ENCODE results near the gene MEP1B.
A peak's percentile ranks its signal among the peaks of the same experiment; 100 is the strongest.
"Not testable (repeated sequence)": the region's sequence is repeated elsewhere in the genome, so short reads cannot be mapped to it uniquely, and the experiment has no call there.

The MEP1B gene

DNA sequence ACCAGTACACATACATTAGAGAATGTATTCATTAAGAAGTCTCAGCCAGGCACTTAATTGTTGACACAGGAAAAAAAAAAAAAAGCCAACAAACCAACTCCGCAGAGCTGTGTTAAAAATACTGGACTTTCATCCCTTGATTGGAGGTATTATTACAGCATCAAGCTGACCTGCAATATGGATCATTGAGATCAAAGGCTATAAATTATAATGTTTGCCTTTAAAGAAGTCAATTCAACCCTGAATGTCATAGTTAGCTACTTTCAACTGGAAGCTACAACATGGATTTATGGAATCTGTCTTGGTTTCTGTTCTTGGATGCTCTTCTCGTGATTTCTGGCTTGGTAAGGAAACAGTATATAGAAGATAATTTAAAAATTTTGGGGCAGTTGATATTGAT, at the start of gene MEP1B:
TSS of gene MEP1B (plus strand) at position 250 of the 400 bp plus-strand sequence. CDS start at position 282, 32 bp downstream.
- no peaks in the 10 kb centered on the region for H3K4me1 Mint-ChIP-seq
- no peak within 1 kb of the TSS for H3K4me3 Mint-ChIP-seq
- ATAC-seq (no peak), DNase-seq (no peak)
- no peak within 1 kb of the TSS for H3K27ac Mint-ChIP-seq
- peaks cover under 1 to 3% of the 10 kb centered on the region in 2 donors for H3K9me3 Mint-ChIP-seq
- H3K27me3 Mint-ChIP-seq = peaks cover 7% of the 10 kb centered on the region

DNA sequence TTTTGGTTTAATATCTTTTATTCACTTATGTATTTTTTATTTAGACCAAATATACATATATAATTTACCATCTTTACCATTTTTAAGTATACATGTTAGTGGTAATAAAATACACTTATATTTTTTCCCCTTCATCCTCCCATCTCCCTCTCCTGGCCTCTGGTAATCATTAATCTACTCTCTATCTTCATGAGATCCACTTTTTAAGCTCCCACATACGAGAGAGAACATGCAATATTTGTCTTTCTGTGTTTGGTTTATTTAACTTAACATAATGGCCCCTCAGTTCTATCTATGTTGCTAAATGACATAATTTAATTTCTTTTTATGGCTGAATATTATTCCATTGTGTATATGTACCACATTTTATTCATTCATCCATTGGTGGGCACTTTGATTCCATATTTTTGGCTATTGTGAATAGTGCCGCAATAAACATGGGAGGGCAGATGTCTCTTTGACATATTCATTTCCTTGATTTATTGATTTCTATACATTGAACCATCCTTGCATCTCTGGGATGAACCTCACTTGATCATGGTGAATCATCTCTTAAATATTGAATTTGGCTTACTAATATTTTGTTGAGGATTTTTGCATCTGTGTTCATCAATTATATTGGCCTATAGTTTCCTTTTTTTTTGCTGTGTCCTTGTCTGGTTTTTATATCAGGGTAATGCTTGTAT, 41.5 kb upstream of the MEP1B start:
- no peak overlapping the region for H3K27ac Mint-ChIP-seq
- H3K4me1 Mint-ChIP-seq = peaks cover 9% of the 10 kb centered on the region
- no peaks in the 10 kb centered on the region for H3K27me3 Mint-ChIP-seq
- ATAC-seq (no peak), DNase-seq (no peak)
- no peak overlapping the region for H3K4me3 Mint-ChIP-seq
- peaks cover 0 to 9% of the 10 kb centered on the region in 2 donors for H3K9me3 Mint-ChIP-seq

DNA sequence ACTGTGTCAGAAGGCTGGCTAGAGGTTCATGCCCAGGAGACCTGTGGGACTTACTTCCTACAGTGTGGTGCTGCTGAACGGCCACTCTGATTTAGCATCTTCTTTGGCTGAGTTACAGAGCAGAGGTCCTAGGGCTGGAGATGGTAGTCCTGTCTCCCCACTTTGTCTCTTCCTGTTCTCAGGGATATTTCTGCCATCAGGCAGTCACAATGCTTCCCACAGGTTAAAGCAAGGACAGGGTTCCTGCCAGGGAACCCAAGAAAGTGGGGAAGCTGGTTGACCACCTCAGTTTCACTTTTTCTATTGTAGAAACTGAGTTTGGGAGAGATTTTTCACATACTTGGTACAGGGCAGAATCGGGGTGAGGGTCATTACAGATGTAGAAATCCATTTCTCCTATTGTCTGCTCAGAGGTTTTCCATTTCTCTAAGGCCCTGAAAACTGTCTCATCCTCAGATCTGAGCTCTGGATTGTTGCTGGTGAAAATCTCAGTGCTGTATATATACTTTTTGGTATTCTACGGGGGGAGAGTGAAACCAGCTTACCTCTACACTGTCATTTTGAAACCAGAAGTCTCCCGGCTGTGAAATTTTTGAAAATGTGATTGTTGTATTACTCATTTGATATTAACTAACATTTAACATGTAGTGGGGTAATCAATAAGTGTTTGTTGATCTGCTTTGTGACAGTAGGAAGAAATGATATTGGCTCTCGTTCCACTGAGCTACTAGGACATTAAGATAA, 37.0 kb upstream of the MEP1B start:
- Mint-ChIP-seq H3K27ac (no peak overlapping the region), H3K4me1 (peaks cover 15% of the 10 kb centered on the region), H3K9me3 (peaks cover 0 to 9% of the 10 kb centered on the region in 2 donors), H3K4me3 (no peak overlapping the region), H3K27me3 (no peaks in the 10 kb centered on the region)
- ATAC-seq = peak; percentile 90
- no peak for DNase-seq

DNA sequence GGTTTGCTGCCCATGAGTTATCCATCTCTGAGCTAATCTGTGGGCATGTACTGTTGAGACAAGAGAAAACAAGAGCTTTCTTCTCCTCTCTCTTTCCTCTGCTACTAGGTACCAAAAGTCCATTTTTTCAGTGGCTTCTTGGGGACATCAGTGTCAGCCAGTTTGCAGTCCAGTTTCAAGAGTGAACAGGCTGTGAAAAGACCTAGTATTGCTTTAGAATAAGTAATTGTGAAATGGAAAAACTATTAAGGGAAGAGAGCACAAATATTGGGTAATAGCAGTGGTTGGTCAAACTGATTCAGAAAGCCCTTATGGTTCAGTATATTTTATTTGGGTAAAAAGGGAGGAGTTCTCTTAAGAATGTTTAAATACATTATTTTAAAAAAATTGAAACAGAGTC, 33.0 kb upstream of the MEP1B start:
- Mint-ChIP-seq H3K4me3 (no peak overlapping the region), H3K27me3 (peaks cover 5% of the 10 kb centered on the region), H3K4me1 (peaks cover 22% of the 10 kb centered on the region), H3K27ac (no peak overlapping the region), H3K9me3 (no peaks in the 10 kb centered on the region)
- DNase-seq (no peak), ATAC-seq (no peak)

DNA sequence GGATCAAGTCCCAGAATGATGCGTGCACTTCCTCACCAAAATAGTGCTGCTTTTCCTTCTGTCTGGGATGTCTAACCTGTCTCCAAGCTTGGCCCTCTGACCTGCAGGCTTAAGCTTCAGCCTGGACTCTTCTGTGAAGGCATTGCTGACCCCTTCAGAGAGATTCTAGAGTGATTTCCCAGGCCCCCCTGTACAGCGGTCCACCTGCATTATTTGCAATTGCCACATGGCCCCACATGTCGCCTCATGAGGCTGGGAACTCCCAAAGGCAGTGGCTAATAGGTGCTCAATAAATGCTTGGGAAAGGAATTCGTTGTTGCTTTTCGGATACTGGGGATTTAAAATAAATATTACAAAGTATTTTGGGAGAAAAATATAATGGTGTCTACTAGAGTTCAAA, 32.3 kb upstream of the MEP1B start:
- H3K27me3 Mint-ChIP-seq = peaks cover 5% of the 10 kb centered on the region
- ATAC-seq (no peak), DNase-seq (no peak)
- no peaks in the 10 kb centered on the region for H3K9me3 Mint-ChIP-seq
- H3K27ac Mint-ChIP-seq = peak overlapping the region in 1 of 2 donors; percentile 80
- peak overlapping the region in 1 of 2 donors; percentile 66 for H3K4me3 Mint-ChIP-seq
- H3K4me1 Mint-ChIP-seq = peaks cover 20% of the 10 kb centered on the region

DNA sequence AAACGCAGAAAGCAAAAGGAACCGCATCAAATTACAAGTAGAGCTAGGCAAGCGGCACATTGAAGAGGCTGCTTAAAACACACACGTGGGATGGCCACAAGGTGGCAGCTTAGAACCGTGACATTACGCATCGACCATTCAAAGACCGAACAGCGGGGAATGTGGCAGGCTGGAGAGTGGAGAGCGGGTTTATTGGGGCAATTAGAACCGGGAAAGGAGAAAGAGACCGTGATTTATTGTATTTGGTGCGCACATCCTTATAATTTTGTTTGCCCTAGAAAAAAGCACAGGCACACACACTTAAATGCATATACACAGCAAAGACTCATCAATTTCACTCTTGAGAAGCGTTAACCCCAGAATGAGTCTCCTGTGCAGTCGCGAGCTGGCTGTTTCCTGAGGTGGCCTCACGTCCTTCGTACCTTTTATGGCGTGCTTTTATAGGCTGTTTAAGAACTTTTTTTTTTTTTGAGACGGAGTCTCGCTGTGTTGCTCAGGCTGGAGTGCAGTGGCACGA, 31.7 kb upstream of the MEP1B start:
- H3K9me3 Mint-ChIP-seq = no peaks in the 10 kb centered on the region
- H3K27ac Mint-ChIP-seq = no peak overlapping the region
- peaks cover 5% of the 10 kb centered on the region for H3K27me3 Mint-ChIP-seq
- ATAC-seq (peak; percentile 90), DNase-seq (peak; percentile 57 to 68)
- H3K4me1 Mint-ChIP-seq = peaks cover 14% of the 10 kb centered on the region
- H3K4me3 Mint-ChIP-seq = peak overlapping the region; percentile 66 to 71

DNA sequence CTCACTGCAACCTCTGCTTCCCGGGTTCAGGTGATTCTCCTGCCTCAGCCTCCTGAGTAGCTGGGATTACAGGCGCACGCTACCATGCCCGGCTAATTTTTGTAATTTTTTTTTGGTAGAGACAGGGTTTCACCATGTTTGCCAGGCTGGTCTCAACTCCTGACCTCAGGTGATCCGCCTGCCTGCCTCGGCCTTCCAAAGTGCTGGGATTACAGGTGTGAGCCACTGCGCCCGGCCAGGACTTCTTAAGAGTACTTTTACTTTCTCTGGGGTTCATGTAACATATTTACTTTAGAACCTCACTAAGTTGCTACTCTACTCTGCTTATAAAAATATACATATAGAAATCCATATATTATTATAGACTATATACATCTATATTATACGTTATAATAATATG, 31.2 kb upstream of the MEP1B start:
- not testable (repeated sequence) for ATAC-seq, DNase-seq, H3K27ac Mint-ChIP-seq, H3K9me3 Mint-ChIP-seq, H3K27me3 Mint-ChIP-seq
- Mint-ChIP-seq H3K4me3 (peak overlapping the region; percentile 66 to 71), H3K4me1 (peaks cover 10% of the 10 kb centered on the region)

DNA sequence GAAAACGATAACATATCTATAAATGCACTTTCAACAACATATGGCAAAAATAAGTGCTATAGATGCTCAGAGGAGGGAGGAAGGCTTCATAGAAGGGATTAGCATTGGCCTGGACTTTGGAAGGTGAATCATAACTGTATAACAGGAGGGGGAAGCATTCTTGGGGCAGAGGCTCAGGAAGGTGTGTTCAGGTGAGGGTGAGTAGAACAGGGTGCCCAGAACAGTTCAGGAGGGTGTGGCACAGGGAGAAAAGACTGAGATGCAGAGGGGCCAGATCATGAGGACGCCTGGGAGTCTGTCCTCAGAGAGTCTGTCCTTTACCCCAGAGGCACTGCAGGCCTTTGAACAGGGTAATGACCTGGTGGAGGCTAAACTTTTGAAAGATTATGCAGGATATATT, 29.3 kb upstream of the MEP1B start:
- peaks cover 5% of the 10 kb centered on the region for H3K27me3 Mint-ChIP-seq
- ATAC-seq (no peak), DNase-seq (no peak)
- peaks cover 10% of the 10 kb centered on the region for H3K4me1 Mint-ChIP-seq
- no peak overlapping the region for H3K27ac Mint-ChIP-seq
- H3K4me3 Mint-ChIP-seq = no peak overlapping the region
- no peaks in the 10 kb centered on the region for H3K9me3 Mint-ChIP-seq

DNA sequence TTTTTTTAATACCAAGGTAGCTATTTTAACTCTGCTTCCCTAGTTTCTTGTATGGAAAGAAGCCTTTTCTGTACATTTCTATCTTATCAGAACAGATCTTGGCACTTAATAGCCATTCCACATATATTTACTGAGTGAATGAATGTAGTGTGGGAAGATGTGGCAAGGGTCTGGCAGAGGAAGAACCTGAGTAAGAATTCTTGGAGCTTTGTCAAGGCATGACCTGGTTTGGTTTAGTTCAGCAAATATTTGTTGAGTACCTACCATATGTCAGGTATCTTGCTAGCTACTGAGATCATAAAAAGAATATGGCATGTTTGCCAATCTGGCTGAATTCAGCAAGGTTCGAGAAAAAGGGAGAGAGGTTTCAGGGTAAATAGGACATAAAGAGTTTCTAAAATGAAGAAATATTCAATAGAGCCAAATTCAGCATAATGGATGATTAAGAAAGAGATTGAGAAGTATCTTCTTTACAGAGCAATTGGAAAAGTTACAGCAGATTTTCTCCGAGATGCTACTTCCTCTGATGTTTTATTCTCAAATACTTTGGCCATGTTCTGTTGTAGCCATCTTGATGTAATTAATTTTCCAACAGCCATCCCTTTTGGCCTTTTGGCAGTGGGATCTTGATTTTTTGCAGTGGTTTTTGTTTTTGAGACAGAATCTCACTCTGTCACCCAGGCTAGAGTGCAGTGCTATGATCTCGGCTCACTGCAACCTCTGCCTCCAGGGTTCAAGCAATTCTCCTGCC, 21.7 kb upstream of the MEP1B start:
- no peak overlapping the region for H3K4me3 Mint-ChIP-seq
- DNase-seq (no peak), ATAC-seq (no peak)
- H3K27me3 Mint-ChIP-seq = no peaks in the 10 kb centered on the region
- H3K9me3 Mint-ChIP-seq = no peaks in the 10 kb centered on the region
- no peaks in the 10 kb centered on the region for H3K4me1 Mint-ChIP-seq
- no peak overlapping the region for H3K27ac Mint-ChIP-seq

DNA sequence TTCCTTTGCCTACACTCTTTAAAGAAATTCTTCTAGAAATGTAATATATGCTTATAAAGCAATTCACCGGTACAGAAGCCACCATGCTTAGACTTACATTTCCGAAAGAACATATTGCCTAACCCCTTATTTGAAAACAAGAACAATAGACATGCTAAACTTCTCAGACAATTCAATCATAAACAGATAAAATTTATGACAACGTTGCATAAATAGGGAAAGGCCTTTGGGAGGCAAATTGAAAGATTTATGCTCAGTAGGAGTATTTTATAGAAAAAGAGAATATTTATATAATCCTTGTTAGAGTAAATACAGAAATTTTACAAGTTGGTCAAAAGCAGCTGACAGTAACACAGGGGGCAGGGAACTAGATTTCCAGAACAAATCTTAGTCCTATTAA, 16.2 kb upstream of the MEP1B start:
- H3K9me3 Mint-ChIP-seq = no peaks in the 10 kb centered on the region
- H3K27ac Mint-ChIP-seq = no peak overlapping the region
- ATAC-seq (no peak), DNase-seq (no peak)
- no peak overlapping the region for H3K4me3 Mint-ChIP-seq
- no peaks in the 10 kb centered on the region for H3K4me1 Mint-ChIP-seq
- no peaks in the 10 kb centered on the region for H3K27me3 Mint-ChIP-seq

DNA sequence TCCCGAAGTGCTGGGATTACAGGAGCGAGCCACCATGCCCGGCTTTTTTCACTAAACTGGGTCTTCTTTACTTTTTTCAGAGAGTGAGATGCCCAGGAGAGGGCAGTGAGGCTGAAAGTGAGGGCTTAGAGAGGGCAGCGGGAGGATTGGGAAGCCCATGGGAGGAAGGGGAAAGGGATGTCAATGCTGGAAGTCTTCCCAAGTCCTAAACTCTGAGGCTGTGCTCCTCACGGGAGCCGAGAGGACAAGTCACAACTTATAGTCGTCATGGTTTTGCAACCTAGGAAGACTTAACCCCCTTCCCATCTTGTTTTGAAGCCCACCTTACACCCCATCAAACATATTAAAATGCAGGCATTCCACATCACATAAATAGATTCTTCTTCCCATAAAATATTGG, 15.1 kb upstream of the MEP1B start:
- no peak overlapping the region for H3K4me3 Mint-ChIP-seq
- DNase-seq (no peak), ATAC-seq (no peak)
- H3K9me3 Mint-ChIP-seq = no peaks in the 10 kb centered on the region
- H3K27ac Mint-ChIP-seq = no peak overlapping the region
- H3K4me1 Mint-ChIP-seq = no peaks in the 10 kb centered on the region
- no peaks in the 10 kb centered on the region for H3K27me3 Mint-ChIP-seq

DNA sequence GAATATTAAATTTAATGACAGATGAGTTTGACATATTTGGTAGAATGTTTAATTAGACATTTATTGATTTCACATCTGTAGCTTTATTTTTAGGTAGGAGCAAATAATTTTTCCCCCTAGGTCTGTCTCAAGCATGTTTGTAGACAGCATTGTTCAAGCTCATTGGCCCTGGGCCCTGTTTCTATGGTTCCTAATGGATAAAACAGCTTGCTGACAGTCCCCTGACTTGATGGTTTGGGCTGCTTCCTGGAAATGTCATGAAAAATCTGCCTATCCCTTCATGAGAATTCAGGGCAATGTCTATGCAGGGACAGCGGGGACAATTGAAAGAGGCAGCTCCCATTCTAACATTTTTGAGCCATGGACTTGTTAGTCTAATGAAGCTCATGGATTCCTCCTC, 14.6 kb upstream of the MEP1B start:
- no peak for DNase-seq
- Mint-ChIP-seq H3K4me3 (no peak overlapping the region), H3K4me1 (no peaks in the 10 kb centered on the region), H3K27me3 (no peaks in the 10 kb centered on the region), H3K9me3 (no peaks in the 10 kb centered on the region), H3K27ac (no peak overlapping the region)
- ATAC-seq = no peak

DNA sequence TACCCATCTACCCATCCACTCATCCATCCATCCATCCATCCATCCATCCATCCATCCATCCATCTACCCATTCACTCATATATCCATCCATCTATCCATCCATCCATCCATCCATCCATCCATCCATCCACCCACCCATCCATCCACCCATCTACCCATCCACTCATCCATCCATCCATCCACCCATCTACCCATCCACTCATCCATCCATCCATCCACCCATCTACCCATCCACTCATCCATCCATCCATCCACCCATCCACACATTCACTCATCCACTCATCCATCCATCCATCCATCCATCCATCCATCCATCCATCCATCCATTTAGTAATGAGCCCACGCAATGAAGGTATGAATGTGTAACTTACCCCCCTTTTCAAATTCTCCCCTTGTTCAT, 13.1 kb upstream of the MEP1B start:
- H3K27me3 Mint-ChIP-seq, H3K9me3 Mint-ChIP-seq, H3K27ac Mint-ChIP-seq, DNase-seq, H3K4me1 Mint-ChIP-seq, H3K4me3 Mint-ChIP-seq, ATAC-seq: not testable (repeated sequence)

DNA sequence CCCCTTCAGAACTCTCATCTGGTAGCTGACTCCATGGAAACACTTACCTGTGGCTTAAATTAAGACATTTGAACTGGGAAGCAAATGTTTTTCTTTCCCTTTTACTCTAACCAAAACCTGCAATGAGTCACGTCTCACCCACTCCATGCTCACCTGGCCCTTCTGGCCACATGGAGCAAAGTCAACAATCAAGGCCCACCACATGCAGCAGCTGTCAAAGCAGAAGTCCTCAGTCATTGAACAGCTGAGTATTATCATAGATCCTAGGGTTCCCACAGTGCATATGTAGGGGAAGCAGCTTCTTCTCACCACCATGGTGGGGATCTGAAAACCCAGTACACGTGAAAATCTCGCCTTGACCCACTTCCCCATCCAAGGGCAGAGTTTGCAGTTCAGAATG, 12.3 kb upstream of the MEP1B start:
- Mint-ChIP-seq H3K4me1 (no peaks in the 10 kb centered on the region), H3K4me3 (no peak overlapping the region), H3K27ac (no peak overlapping the region), H3K9me3 (no peaks in the 10 kb centered on the region), H3K27me3 (no peaks in the 10 kb centered on the region)
- DNase-seq (no peak), ATAC-seq (no peak)

DNA sequence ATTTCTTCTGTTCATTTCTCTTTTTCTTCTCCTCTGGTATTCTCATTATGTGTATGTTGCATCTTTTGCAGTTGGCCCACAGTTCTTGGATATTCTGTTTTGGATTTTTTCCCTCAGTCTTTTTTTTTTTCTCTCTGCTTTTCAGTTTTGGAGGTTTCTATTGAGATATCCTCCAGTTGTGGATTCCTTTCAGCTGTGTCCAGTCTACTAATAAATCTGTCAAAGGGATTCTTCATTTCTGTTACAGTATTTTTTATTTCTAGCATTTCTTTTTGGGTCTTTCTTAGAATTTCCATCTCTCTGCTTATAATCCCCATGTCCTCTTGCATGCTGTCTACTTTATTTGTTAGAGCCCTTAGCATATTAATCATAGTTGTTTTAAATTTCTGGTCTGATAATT, 6.3 kb upstream of the MEP1B start:
- no peak for DNase-seq
- Mint-ChIP-seq H3K4me1 (no peaks in the 10 kb centered on the region), H3K27ac (no peak overlapping the region), H3K9me3 (peaks cover 17 to 20% of the 10 kb centered on the region in 2 donors), H3K4me3 (no peak overlapping the region), H3K27me3 (no peaks in the 10 kb centered on the region)
- no peak for ATAC-seq

DNA sequence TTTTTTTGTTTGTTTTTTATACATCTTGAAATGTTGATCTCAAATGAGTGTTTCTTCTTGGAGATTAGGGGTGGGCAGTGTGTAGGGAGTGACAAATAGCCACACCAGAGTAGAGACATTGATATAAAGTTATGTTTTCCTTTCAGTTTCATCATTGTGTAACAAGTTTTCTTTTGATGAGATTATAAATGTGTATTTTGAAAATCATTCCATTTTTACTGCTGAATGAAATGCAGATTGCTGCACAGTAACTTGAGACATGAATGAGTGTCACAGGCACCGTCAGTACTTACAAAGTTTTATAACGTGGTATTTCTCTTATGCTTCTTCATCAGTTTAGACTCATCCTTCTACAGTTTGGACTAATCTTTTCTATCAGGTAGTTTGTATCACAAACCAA, 370 bp downstream of the MEP1B start:
- DNase-seq (no peak), ATAC-seq (no peak)
- Mint-ChIP-seq H3K9me3 (no peaks in the 10 kb centered on the region), H3K27me3 (peaks cover 7% of the 10 kb centered on the region), H3K4me1 (no peaks in the 10 kb centered on the region), H3K4me3 (no peak overlapping the region), H3K27ac (no peak overlapping the region)

Data from stimulated activated naive CD8-positive, alpha-beta T cell treated with anti-CD3 and anti-CD28 coated beads, Interleukin-15, amount 100 ng/mL, for 72 hours (primary cell).